Body of pancreas (tissue), 4 donors: ENCODE data around the gene NUTM1. TPM values are rescaled to one million over a fixed set of nuclear protein-coding genes. Genes with fewer than 3 reads are reported as not detected.

ENCODE experiments used
- ATAC-seq: fragments of 150-250 bp; one replicate; pipeline ENCODE4 v1.9.1; 2016
- DNase-seq, 4 donors: peaks; one replicate each; pipeline ENCODE4 v3.0.0-alpha.2; 2019
- H3K27ac ChIP-seq, 4 donors: fragments of 200-600 bp; sonication (generic); 1 replicate in 3 of 4; 2 replicates in 1 of 4; pipeline versions ENCODE4 v1.5.1 to v1.6.1; 2016 to 2019; ENCODE audit warnings: mild to moderate bottlenecking in 1 of 4, mixed read lengths in 1 of 4, moderate library complexity in 1 of 4
- H3K27me3 ChIP-seq, 2 donors: fragments of 200-600 bp; sonication (generic); one replicate each; pipeline ENCODE4 v1.6.0; 2016; ENCODE audit warnings: mild to moderate bottlenecking in 1 of 2
- H3K36me3 ChIP-seq, 2 donors: fragments of 200-600 bp; sonication (generic); replicated peaks in 1 of 2; 2 replicates each; pipeline ENCODE4 v1.5.1; 2016; ENCODE audit warnings: low read depth in 2 of 2; ENCODE audit not compliant: insufficient read depth in 1 of 2
- H3K4me1 ChIP-seq: fragments of 200-600 bp; sonication (generic); one replicate; pipeline ENCODE4 v1.6.0; 2016
- H3K4me3 ChIP-seq, 2 donors: fragments of 200-600 bp; sonication (generic); 1 replicate in 1 of 2; 2 replicates in 1 of 2; pipeline ENCODE4 v1.5.1; 2016 to 2019
- H3K9me3 ChIP-seq, 3 donors: fragments of 200-600 bp; sonication (generic); 1 replicate in 2 of 3; 2 replicates in 1 of 3; pipeline ENCODE4 v1.5.1; 2016
- POLR2A ChIP-seq, 3 donors: fragments of 450-650 bp; IDR thresholded peaks; one replicate each; pipeline ENCODE4 v1.6.1; 2016; ENCODE audit warnings: antibody characterized with exemption in 3 of 3, mild to moderate bottlenecking in 2 of 3
- WGBS, 2 donors: methylation state at CpG; one replicate each; pipeline ENCODE4 v1.1.5; 2017; 5-methylcytosine and 5-hydroxymethylcytosine counted together
- intact Hi-C: fragments of 100-400 bp; cut with DNase I; formaldehyde crosslinking; loops from one replicate; pipeline ENCODE4 v1.15.1; 2023
- total RNA-seq, 2 donors: library from RNA; depleted of rRNA; stranded (reverse); fragments of >200 nt; gene quantifications; one replicate each; pipeline ENCODE4 v1.1.0, GENCODE V29; 2016
- TF ChIP-seq, protein P1 (sequence below), 7 experiments: fragments of 450-650 bp in 4 of 7; fragments of 200-600 bp in 3 of 7; sonication (generic) in 3 of 7; IDR thresholded peaks; one replicate each; pipeline ENCODE4 v1.5.1; 2016 to 2019; ENCODE audit warnings: antibody characterized with exemption in 7 of 7

NUTM1 gene
- total RNA-seq, 2 donors from 2014 or later = not detected

DNA sequence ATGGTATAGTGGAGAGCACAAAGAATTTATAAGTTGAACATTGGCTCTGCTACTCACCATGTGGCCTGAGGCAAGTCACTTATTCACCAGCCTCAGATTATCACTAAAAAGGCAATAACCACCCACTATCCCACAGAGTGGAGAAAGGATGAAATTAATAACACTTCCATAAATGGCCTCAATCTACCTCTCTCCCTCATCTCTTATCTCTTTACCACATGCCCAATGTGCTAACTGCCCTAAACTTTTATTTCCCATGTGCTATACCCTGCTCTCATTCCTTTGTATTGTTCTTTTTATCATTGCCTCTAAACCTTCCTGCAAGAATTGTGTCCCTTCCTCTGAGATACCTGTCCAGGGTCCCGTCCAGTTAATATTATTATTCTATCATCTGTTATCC, 31.6 kb upstream of the NUTM1 start:
- intact Hi-C loops = no loop called here
- WGBS, 2 donors = 52 to 77% methylated on average over 1 of the region's 1 CpG

DNA sequence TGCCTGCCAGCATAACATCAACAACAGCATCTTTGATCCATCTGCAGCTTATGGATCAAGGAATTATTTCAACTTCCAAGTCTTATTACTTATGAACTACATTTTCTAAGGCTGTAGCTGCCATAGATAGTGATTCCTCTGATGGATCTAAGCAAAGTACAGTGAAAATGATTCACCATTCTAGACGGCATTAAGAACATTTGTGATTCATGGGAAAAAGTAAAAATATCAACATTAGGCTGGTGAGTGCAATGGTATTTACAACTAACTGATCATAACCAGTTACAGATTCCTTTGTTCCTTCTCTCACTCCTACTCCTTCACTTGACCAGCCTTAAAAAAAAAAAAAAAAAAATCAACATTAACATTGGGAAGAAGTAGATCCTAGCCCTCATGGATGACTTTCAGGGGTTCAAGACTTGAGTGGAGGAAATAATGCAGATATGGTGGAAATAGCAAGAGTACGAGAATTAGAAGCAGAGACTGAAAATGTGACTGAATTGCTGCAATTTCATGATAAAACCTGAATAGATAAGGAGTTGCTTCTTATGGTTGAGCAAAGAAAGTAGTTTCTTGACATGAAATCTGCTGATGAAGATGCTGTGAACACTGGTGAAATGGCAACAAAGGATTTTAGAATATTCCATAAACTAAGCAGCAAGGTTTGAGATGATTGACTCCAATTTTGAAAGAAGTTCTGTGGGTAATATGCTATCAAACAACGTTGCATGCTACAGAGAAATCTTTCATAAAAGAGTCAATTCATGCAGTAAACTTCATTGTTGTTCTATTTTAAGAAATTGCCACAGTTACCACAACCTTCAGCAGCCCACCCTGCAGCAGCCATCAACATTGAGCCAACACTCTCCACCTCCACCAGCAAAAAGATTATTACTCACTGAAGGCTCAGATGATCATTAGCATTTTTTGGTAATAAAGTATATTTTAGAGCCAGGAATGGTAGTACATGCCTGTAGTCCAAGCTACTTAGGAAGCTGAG, 28.3 kb upstream of the NUTM1 start:
- Histone ChIP-seq H3K27ac (no peak overlapping the region), H3K27me3 (no peaks in the 10 kb centered on the region), H3K4me1 (peaks cover 9% of the 10 kb centered on the region), H3K4me3 (no peak overlapping the region), H3K9me3 (no peaks in the 10 kb centered on the region), H3K36me3 (no peaks in the 10 kb centered on the region)
- intact Hi-C loops = no loop called here
- WGBS, 2 donors = 66 to 83% methylated on average over 3 of the region's 3 CpGs
- no peak for ATAC-seq
- no peak for TF ChIP-seq POLR2A (IDR thresholded peaks at IDR 0.05)
- TF ChIP-seq, protein P1, sequence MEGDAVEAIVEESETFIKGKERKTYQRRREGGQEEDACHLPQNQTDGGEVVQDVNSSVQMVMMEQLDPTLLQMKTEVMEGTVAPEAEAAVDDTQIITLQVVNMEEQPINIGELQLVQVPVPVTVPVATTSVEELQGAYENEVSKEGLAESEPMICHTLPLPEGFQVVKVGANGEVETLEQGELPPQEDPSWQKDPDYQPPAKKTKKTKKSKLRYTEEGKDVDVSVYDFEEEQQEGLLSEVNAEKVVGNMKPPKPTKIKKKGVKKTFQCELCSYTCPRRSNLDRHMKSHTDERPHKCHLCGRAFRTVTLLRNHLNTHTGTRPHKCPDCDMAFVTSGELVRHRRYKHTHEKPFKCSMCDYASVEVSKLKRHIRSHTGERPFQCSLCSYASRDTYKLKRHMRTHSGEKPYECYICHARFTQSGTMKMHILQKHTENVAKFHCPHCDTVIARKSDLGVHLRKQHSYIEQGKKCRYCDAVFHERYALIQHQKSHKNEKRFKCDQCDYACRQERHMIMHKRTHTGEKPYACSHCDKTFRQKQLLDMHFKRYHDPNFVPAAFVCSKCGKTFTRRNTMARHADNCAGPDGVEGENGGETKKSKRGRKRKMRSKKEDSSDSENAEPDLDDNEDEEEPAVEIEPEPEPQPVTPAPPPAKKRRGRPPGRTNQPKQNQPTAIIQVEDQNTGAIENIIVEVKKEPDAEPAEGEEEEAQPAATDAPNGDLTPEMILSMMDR (IDR thresholded peaks at IDR 0.05) = no peak
- DNase-seq = no peak

More for the DNA sequence above, 31.6 kb upstream of the NUTM1 start:
- no peak for DNase-seq
- Histone ChIP-seq H3K9me3 (no peaks in the 10 kb centered on the region), H3K36me3 (no peaks in the 10 kb centered on the region), H3K27ac (no peak overlapping the region), H3K4me3 (no peak overlapping the region), H3K4me1 (no peaks in the 10 kb centered on the region), H3K27me3 (no peaks in the 10 kb centered on the region)
- no peak for ATAC-seq
- TF ChIP-seq, protein P1 (IDR thresholded peaks at IDR 0.05) = no peak

DNA sequence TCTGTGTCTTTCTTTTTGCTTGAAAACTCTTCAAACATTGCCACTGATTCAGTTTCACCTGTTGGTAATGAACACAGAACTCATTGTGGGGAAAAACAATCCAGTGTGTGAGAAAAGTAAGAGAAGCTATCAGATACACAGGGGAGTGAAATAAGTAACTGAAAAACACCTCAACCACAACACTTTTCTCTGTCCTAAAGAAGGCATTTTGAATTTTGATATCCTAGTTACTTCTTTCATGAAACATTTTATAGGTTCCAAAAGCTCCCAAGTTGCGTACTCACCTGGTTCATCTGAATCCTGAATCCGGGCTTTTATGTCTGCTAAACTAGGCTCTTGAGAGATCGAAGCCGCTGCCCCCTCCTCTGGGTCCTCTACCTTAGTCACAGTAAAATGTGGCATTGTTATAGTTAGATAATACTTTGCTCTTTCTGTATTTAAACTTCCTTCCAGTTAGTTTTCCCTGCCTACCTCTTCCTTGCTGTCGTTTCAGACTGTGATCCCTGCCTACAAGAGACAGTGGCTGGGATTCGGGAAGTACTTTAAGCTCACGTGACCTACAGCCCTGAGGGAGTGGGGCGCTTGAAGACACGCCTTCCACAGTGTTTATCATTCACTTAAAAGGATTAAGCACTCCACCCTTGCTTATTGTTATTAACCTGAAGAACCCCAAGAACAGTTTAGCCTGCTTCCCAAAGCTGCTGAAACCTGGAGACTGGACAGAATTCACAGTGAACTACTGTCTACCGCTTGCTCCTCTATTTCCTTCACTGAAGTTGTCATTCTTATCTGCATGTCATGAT, 24.6 kb upstream of the NUTM1 start:
- TF ChIP-seq, protein P1 (IDR thresholded peaks at IDR 0.05) = no peak
- TF ChIP-seq POLR2A (IDR thresholded peaks at IDR 0.05) = peak in 2 of 3 donors; percentile 62 to 63
- Histone ChIP-seq H3K9me3 (no peaks in the 10 kb centered on the region), H3K4me1 (peaks cover 9% of the 10 kb centered on the region), H3K27ac (peak overlapping the region in 3 of 4 donors; percentile 35 to 69 (median 59)), H3K4me3 (peak overlapping the region; percentile 8 to 20), H3K36me3 (no peaks in the 10 kb centered on the region), H3K27me3 (no peaks in the 10 kb centered on the region)
- intact Hi-C loops = no loop called here
- ATAC-seq (peak; percentile 94), DNase-seq (peak; percentile 49 to 76 (median 67))
- 2 to 3% methylated on average over 10 of the region's 10 CpGs for WGBS, 2 donors

DNA sequence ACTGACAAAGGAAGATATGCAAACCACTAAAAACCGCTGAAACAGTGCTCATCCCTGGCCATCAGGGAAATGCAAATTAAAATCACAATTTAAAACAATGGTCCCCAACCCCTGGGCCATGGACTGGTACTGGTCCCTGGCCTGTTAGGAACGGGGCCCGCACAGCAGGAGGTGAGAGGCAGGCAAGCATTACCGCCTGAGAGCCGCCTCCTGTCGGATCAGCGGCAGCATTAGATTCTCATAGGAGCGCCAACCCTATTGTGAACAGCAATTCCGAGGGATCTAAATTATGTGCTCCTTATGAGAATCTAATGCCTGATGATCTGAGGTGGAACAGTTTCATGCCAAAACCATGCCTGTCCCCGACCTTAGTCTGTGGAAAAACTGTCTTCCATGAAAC, 19.9 kb upstream of the NUTM1 start:
- Histone ChIP-seq H3K4me3 (no peak overlapping the region), H3K27ac (no peak overlapping the region), H3K9me3 (no peaks in the 10 kb centered on the region), H3K4me1 (peaks cover 1% of the 10 kb centered on the region), H3K27me3 (no peaks in the 10 kb centered on the region), H3K36me3 (no peaks in the 10 kb centered on the region)
- TF ChIP-seq, protein P1 (IDR thresholded peaks at IDR 0.05) = no peak
- TF ChIP-seq POLR2A (IDR thresholded peaks at IDR 0.05) = no peak
- WGBS, 2 donors = 94 to 96% methylated on average over 10 of the region's 10 CpGs
- intact Hi-C loops = no loop called here
- ATAC-seq (no peak), DNase-seq (no peak)
